SJCRH30 (cell line): ENCODE data around the gene LRIG1. TPM values are rescaled to one million over a fixed set of nuclear protein-coding genes. Genes with fewer than 3 reads are reported as not detected.

Experiments used
- DNase-seq, 2 experiments: peaks; one replicate each; pipeline ENCODE4 v3.0.0-alpha.2; 2015 to 2020
- H3K27ac ChIP-seq: fragments of 250-450 bp; sonication (Bioruptor Pico); 2 replicates; pipeline ENCODE4 v1.5.1; 2020; ENCODE audit warnings: mild to moderate bottlenecking, moderate library complexity
- H3K27me3 ChIP-seq: fragments of 250-450 bp; sonication (Bioruptor Pico); 2 replicates; pipeline ENCODE4 v1.5.1; 2020; ENCODE audit warnings: mild to moderate bottlenecking, moderate library complexity
- H3K36me3 ChIP-seq: fragments of 250-450 bp; sonication (Bioruptor Pico); 2 replicates; pipeline ENCODE4 v1.5.1; 2020; ENCODE audit warnings: mild to moderate bottlenecking, moderate library complexity
- H3K4me1 ChIP-seq: fragments of 250-450 bp; sonication (Bioruptor Pico); 2 replicates; pipeline ENCODE4 v1.5.1; 2020; ENCODE audit warnings: mild to moderate bottlenecking, moderate library complexity
- H3K4me3 ChIP-seq: fragments of 250-450 bp; sonication (Bioruptor Pico); 2 replicates; pipeline ENCODE4 v1.5.1; 2020; ENCODE audit warnings: mild to moderate bottlenecking, moderate library complexity
- H3K9me3 ChIP-seq: fragments of 250-450 bp; sonication (Bioruptor Pico); replicated peaks from 2 replicates; pipeline ENCODE4 v1.5.1; 2020; ENCODE audit warnings: mild to moderate bottlenecking, moderate library complexity
- total RNA-seq: library from RNA; depleted of rRNA; stranded (reverse); fragments of >200 nt; shearing (Covaris generic); gene quantifications from 2 replicates; pipeline ENCODE4 v1.2.3, GENCODE V29; 2014

LRIG1 gene
- total RNA-seq, 1 experiment from 2014 or later, result 16.9 TPM

- Histone ChIP-seq H3K4me3 (no peak overlapping the region), H3K9me3 (no peaks in the 10 kb centered on the region), H3K36me3 (no peaks in the 10 kb centered on the region), H3K27me3 (no peaks in the 10 kb centered on the region), H3K4me1 (no peaks in the 10 kb centered on the region), H3K27ac (no peak overlapping the region)
- DNase-seq, result no peak
These were observed 164.5 kb downstream of the LRIG1 start for GRCh38 chr3:66336333-66336766.

GRCh38 chr3:66335671-66336070, 165.2 kb downstream of the LRIG1 start:
- DNase-seq, result no peak

More at GRCh38 chr3:66335671-66336070, 165.2 kb downstream of the LRIG1 start:
- H3K27ac ChIP-seq, result no peak overlapping the region
- H3K4me3 ChIP-seq, result no peak overlapping the region
- H3K27me3 ChIP-seq, result no peaks in the 10 kb centered on the region
- no peaks in the 10 kb centered on the region for H3K9me3 ChIP-seq
- H3K4me1 ChIP-seq, result no peaks in the 10 kb centered on the region
- no peaks in the 10 kb centered on the region for H3K36me3 ChIP-seq
